Smooth muscle cell (in vitro differentiated cells): ENCODE results near the gene GP1BA. TPM values are rescaled to one million over a fixed set of nuclear protein-coding genes. Genes with fewer than 3 reads are reported as not detected.

Source experiments
- microRNA-seq: library from miRNA; unstranded; fragments of <30 nt; microRNA quantifications from one replicate; pipeline ENCODE4, GENCODE V29; 2016; ENCODE audit warnings: borderline number of aligned reads
- polyA plus RNA-seq: library from polyadenylated mRNA; unstranded; fragments of >200 nt; fragmentation: Nextera tagmentation; extraction: Ambion mirVana; gene quantifications from 2 replicates; pipeline ENCODE4 v1.2.1, GENCODE V29; 2016
- small RNA-seq: library from RNA; depleted of rRNA; stranded (forward); fragments of <200 nt; gene quantifications from one replicate; pipeline ENCODE3, GENCODE V24; 2014
- total RNA-seq: library from RNA; depleted of rRNA; stranded (reverse); fragments of >200 nt; gene quantifications from 2 replicates; pipeline ENCODE4 v1.2.3, GENCODE V29; 2014

The GP1BA gene
- total and polyA plus RNA-seq, 2 experiments from 2014 or later = 0.07 TPM; not detected in 1

Small RNAs within 50 kb of the gene (microRNA-seq; reads per million reads assigned to microRNA genes)
- gene MIR6864 = not detected
- gene MIR6865 = not detected

Small RNAs within 50 kb of the gene (small RNA-seq; reads per million reads assigned to genes)
- 0.11 reads per million for gene MIR6864
- 0.16 reads per million for gene MIR6865

Other genes starting within 250 kb of the GP1BA start
- 11.6 and 32.0 TPM in 2 replicates for gene PELP1, start 228.1 kb upstream of the GP1BA start, total RNA-seq
- 31.1 and 33.6 TPM in 2 replicates for gene PELP1, start 228.1 kb upstream of the GP1BA start, polyA plus RNA-seq
- gene ARRB2, start 221.6 kb upstream of the GP1BA start, total RNA-seq = 1.1 and 4.0 TPM in 2 replicates
- 6.6 and 7.6 TPM in 2 replicates for gene ARRB2, start 221.6 kb upstream of the GP1BA start, polyA plus RNA-seq
- 10.9 and 25.0 TPM in 2 replicates for gene MED11, start 200.8 kb upstream of the GP1BA start, total RNA-seq
- 20.4 and 34.1 TPM in 2 replicates for gene MED11, start 200.8 kb upstream of the GP1BA start, polyA plus RNA-seq
- not detected in 2 replicates for gene ZMYND15, start 192.4 kb upstream of the GP1BA start, total RNA-seq
- gene ZMYND15, start 192.4 kb upstream of the GP1BA start, polyA plus RNA-seq = 0.54 TPM in 1 of 2 replicates, not detected in the other
- 2.4 and 3.2 TPM in 2 replicates for gene CXCL16, start 192.3 kb upstream of the GP1BA start, total RNA-seq
- gene CXCL16, start 192.3 kb upstream of the GP1BA start, polyA plus RNA-seq = 2.3 and 9.2 TPM in 2 replicates
- gene TM4SF5, start 160.4 kb upstream of the GP1BA start, total RNA-seq = not detected in 2 replicates
- gene TM4SF5, start 160.4 kb upstream of the GP1BA start, polyA plus RNA-seq = not detected in 2 replicates
- not detected in 2 replicates for gene VMO1, start 145.9 kb upstream of the GP1BA start, total RNA-seq
- 0.44 and 0.94 TPM in 2 replicates for gene VMO1, start 145.9 kb upstream of the GP1BA start, polyA plus RNA-seq
- not detected in 2 replicates for gene GLTPD2, start 143.3 kb upstream of the GP1BA start, total RNA-seq
- gene GLTPD2, start 143.3 kb upstream of the GP1BA start, polyA plus RNA-seq = 0.82 and 0.89 TPM in 2 replicates
- 139 and 162 TPM in 2 replicates for gene PSMB6, start 136.1 kb upstream of the GP1BA start, total RNA-seq
- 434 and 438 TPM in 2 replicates for gene PSMB6, start 136.1 kb upstream of the GP1BA start, polyA plus RNA-seq
- 19.9 and 20.3 TPM in 2 replicates for gene PLD2, start 125.1 kb upstream of the GP1BA start, total RNA-seq
- 9.9 and 26.4 TPM in 2 replicates for gene PLD2, start 125.1 kb upstream of the GP1BA start, polyA plus RNA-seq
- gene MINK1, start 98.9 kb upstream of the GP1BA start, total RNA-seq = 25.3 and 26.6 TPM in 2 replicates
- 26.8 and 40.3 TPM in 2 replicates for gene MINK1, start 98.9 kb upstream of the GP1BA start, polyA plus RNA-seq
- gene C17orf107, start 32.7 kb upstream of the GP1BA start, total RNA-seq = 5.0 and 9.9 TPM in 2 replicates
- gene C17orf107, start 32.7 kb upstream of the GP1BA start, polyA plus RNA-seq = 10.7 and 14.1 TPM in 2 replicates
- 1.7 and 4.3 TPM in 2 replicates for gene CHRNE, start 29.2 kb upstream of the GP1BA start, total RNA-seq
- gene CHRNE, start 29.2 kb upstream of the GP1BA start, polyA plus RNA-seq = 0.83 and 2.7 TPM in 2 replicates
- gene SLC25A11, start 7.8 kb downstream of the GP1BA start, total RNA-seq = 29.9 and 39.3 TPM in 2 replicates
- 64.9 and 67.5 TPM in 2 replicates for gene SLC25A11, start 7.8 kb downstream of the GP1BA start, polyA plus RNA-seq
- gene RNF167, start 8.0 kb downstream of the GP1BA start, total RNA-seq = 23.7 and 39.6 TPM in 2 replicates
- 59.4 and 61.6 TPM in 2 replicates for gene RNF167, start 8.0 kb downstream of the GP1BA start, polyA plus RNA-seq
- gene PFN1, start 16.3 kb downstream of the GP1BA start, total RNA-seq = 681 and 838 TPM in 2 replicates
- 1,482 and 1,485 TPM in 2 replicates for gene PFN1, start 16.3 kb downstream of the GP1BA start, polyA plus RNA-seq
- gene ENO3, start 18.8 kb downstream of the GP1BA start, total RNA-seq = 2.4 and 5.9 TPM in 2 replicates
- gene ENO3, start 18.8 kb downstream of the GP1BA start, polyA plus RNA-seq = 13.1 and 14.5 TPM in 2 replicates
- 59.8 and 70.7 TPM in 2 replicates for gene SPAG7, start 35.5 kb downstream of the GP1BA start, total RNA-seq
- 187 and 192 TPM in 2 replicates for gene SPAG7, start 35.5 kb downstream of the GP1BA start, polyA plus RNA-seq
- 5.1 and 11.8 TPM in 2 replicates for gene CAMTA2, start 55.4 kb downstream of the GP1BA start, total RNA-seq
- 26.2 and 33.0 TPM in 2 replicates for gene CAMTA2, start 55.4 kb downstream of the GP1BA start, polyA plus RNA-seq
- 0.36 TPM in 1 of 2 replicates, not detected in the other for gene INCA1, start 65.2 kb downstream of the GP1BA start, total RNA-seq
- 1.4 TPM in 2 replicates for gene INCA1, start 65.2 kb downstream of the GP1BA start, polyA plus RNA-seq
- 20.9 and 22.3 TPM in 2 replicates for gene KIF1C, start 65.7 kb downstream of the GP1BA start, total RNA-seq
- gene KIF1C, start 65.7 kb downstream of the GP1BA start, polyA plus RNA-seq = 36.2 and 52.3 TPM in 2 replicates
- gene SLC52A1, start 103.1 kb downstream of the GP1BA start, total RNA-seq = 0.31 and 1.7 TPM in 2 replicates
- gene SLC52A1, start 103.1 kb downstream of the GP1BA start, polyA plus RNA-seq = 0.21 and 0.31 TPM in 2 replicates
- 0.22 and 0.27 TPM in 2 replicates for gene ZFP3, start 146.2 kb downstream of the GP1BA start, total RNA-seq
- gene ZFP3, start 146.2 kb downstream of the GP1BA start, polyA plus RNA-seq = 0.13 and 0.56 TPM in 2 replicates
- gene ZNF232, start 179.6 kb downstream of the GP1BA start, total RNA-seq = 11.2 and 12.5 TPM in 2 replicates
- gene ZNF232, start 179.6 kb downstream of the GP1BA start, polyA plus RNA-seq = 12.8 and 13.0 TPM in 2 replicates
- 0.09 TPM in 1 of 2 replicates, not detected in the other for gene USP6, start 183.8 kb downstream of the GP1BA start, total RNA-seq
- 0.08 and 0.09 TPM in 2 replicates for gene USP6, start 183.8 kb downstream of the GP1BA start, polyA plus RNA-seq